22Rv1 (cell line): ENCODE results near the gene ALDH1A2.

Source experiments
- ZFX ChIP-seq: fragments of 450-650 bp; IDR thresholded peaks from 2 replicates; pipeline ENCODE4 v1.6.1; 2017; ENCODE audit warnings: antibody characterized with exemption, borderline replicate concordance
- TF ChIP-seq, protein P1 (sequence below): fragments of 450-650 bp; IDR thresholded peaks from 2 replicates; pipeline ENCODE4 v1.5.1; 2017; ENCODE audit warnings: mild to moderate bottlenecking

DNA sequence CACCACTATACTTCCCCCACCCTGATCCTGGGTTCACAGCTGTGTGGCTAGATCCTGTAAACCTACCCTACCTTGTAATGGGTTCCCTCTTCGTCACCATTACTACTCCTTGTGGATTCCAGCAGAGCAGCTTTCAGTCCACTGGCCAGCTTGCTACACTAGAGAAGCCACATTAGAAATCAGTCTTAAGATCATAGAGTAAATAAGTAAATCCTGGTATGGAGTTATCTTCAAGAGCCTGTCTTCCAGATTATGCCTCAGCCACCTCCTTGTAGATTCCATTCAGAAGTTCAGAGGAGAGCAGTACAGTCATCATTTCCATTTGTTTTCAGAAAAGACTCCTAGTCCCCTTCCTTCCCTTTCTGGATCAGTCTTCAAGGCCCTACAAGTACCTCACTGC, 123.7 kb downstream of the ALDH1A2 start:
- TF ChIP-seq, protein P1, sequence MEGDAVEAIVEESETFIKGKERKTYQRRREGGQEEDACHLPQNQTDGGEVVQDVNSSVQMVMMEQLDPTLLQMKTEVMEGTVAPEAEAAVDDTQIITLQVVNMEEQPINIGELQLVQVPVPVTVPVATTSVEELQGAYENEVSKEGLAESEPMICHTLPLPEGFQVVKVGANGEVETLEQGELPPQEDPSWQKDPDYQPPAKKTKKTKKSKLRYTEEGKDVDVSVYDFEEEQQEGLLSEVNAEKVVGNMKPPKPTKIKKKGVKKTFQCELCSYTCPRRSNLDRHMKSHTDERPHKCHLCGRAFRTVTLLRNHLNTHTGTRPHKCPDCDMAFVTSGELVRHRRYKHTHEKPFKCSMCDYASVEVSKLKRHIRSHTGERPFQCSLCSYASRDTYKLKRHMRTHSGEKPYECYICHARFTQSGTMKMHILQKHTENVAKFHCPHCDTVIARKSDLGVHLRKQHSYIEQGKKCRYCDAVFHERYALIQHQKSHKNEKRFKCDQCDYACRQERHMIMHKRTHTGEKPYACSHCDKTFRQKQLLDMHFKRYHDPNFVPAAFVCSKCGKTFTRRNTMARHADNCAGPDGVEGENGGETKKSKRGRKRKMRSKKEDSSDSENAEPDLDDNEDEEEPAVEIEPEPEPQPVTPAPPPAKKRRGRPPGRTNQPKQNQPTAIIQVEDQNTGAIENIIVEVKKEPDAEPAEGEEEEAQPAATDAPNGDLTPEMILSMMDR, result no peak
- no peak for TF ChIP-seq ZFX
